Vagina (tissue), 2 donors: ENCODE results near the gene VSX2.

ENCODE experiments used
- POLR2A ChIP-seq, 2 donors: fragments of 450-650 bp; IDR thresholded peaks; one replicate each; pipeline ENCODE4 v1.6.1; 2017; ENCODE audit warnings: antibody characterized with exemption in 2 of 2, mild to moderate bottlenecking in 2 of 2, moderate library complexity in 2 of 2
- POLR2AphosphoS5 ChIP-seq, 2 donors: sonication (generic); formaldehyde crosslinking; IDR thresholded peaks; one replicate each; pipeline ENCODE4 v1.9.0; 2017; ENCODE audit warnings: antibody characterized with exemption in 2 of 2, mild to moderate bottlenecking in 2 of 2, low read depth in 1 of 2; ENCODE audit not compliant: insufficient read depth in 1 of 2
- TF ChIP-seq, protein P1 (sequence below), 3 experiments: fragments of 450-650 bp in 2 of 3; fragments of 200-600 bp in 1 of 3; sonication (generic) in 1 of 3; IDR thresholded peaks; one replicate each; pipeline ENCODE4 v1.5.1; 2017 to 2019; ENCODE audit warnings: antibody characterized with exemption in 3 of 3, mild to moderate bottlenecking in 2 of 3, moderate library complexity in 2 of 3

DNA sequence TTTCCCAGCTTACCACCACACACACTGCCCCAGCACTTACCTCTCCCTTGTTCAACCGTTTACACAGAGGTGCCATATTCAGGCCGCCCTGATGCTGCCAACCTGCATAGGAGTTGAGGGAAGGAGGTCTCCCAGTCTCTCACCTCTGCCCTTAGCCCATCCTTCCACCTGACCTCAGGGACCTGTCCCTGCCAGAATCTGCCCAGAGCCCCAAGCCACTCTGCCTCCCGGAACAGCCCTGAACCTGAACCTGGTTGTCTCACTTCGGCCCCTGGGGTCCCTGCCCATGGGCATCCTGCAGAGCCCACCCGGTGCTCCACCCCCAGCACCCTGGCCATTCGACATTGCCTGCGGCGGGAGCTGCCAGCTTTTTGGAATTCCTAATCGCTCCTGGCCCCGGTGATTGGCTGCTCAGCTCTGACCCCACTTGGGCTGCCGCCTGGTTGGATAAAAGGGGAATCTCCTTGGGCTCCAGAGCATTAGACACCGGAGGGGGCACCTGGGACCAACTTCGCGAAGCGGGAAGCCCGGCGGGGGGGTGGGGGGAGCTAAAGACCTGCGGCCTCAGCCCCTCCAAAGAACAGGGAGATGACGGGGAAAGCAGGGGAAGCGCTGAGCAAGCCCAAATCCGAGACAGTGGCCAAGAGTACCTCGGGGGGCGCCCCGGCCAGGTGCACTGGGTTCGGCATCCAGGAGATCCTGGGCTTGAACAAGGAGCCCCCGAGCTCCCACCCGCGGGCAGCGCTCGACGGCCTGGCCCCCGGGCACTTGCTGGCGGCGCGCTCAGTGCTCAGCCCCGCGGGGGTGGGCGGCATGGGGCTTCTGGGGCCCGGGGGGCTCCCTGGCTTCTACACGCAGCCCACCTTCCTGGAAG is at the start of gene VSX2:
- TF ChIP-seq, protein P1, sequence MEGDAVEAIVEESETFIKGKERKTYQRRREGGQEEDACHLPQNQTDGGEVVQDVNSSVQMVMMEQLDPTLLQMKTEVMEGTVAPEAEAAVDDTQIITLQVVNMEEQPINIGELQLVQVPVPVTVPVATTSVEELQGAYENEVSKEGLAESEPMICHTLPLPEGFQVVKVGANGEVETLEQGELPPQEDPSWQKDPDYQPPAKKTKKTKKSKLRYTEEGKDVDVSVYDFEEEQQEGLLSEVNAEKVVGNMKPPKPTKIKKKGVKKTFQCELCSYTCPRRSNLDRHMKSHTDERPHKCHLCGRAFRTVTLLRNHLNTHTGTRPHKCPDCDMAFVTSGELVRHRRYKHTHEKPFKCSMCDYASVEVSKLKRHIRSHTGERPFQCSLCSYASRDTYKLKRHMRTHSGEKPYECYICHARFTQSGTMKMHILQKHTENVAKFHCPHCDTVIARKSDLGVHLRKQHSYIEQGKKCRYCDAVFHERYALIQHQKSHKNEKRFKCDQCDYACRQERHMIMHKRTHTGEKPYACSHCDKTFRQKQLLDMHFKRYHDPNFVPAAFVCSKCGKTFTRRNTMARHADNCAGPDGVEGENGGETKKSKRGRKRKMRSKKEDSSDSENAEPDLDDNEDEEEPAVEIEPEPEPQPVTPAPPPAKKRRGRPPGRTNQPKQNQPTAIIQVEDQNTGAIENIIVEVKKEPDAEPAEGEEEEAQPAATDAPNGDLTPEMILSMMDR (IDR thresholded peaks at IDR 0.05), result no peak
- TF ChIP-seq POLR2AphosphoS5 (IDR thresholded peaks at IDR 0.05; ENCODE audit: insufficient read depth in 1 of 2, low read depth in 1 of 2) (no peak), POLR2A (IDR thresholded peaks at IDR 0.05) (no peak)
